HepG2 (cell line): Measurements from ENCODE around the gene CCNQ. TPM values are rescaled to one million over a fixed set of nuclear protein-coding genes. Genes with fewer than 3 reads are reported as not detected.

Experiments used
- ATAC-seq: fragments of 200-7000 bp; cut with Tn5 transposase; 3 replicates; pipeline ENCODE4 v1.9.1; 2020; ENCODE audit warnings: mild to moderate bottlenecking, moderate library complexity
- BruUV-seq: library from RNA; stranded (reverse); fragments of 400-500 nt; replicated peaks from 2 replicates; lab custom pipeline; 2021; lab: Mats Ljungman, UMichigan
- CTCF ChIA-PET: fragments of 300-600 bp; formaldehyde crosslinking; extraction: SDS; loops from one replicate; lab custom pipeline; 2021; ENCODE audit warnings: low total read pairs, inconsistent platforms, low intra/inter-chr PET ratio; lab: Yijun Ruan, JAX
- POLR2A ChIA-PET: fragments of 350-600 bp; sonication (Branson Sonifier 250); formaldehyde crosslinking; loops from one replicate; lab custom pipeline; 2020; ENCODE audit warnings: antibody characterized with exemption, inconsistent platforms; lab: Yijun Ruan, JAX
- DNase-seq: peaks from one replicate; pipeline ENCODE4 v3.0.0-alpha.2; 2015; ENCODE audit warnings: low spot score
- FAIRE-seq: peaks from 3 replicates; lab custom pipeline; 2011; peaks lifted over from hg19 to GRCh38; lab: Jason Lieb, UNC
- H2AFZ ChIP-seq: one replicate; pipeline ENCODE4 v1.6.1; 2011; ENCODE audit warnings: low read length, inconsistent platforms
- H3K27ac ChIP-seq: fragments of 300-600 bp; 3 replicates; pipeline ENCODE4 v1.8.0; 2011; ENCODE audit warnings: mixed run types, mild to moderate bottlenecking, mixed read lengths, low read length, inconsistent platforms; ENCODE audit not compliant: insufficient read depth; ENCODE audit errors: extremely low read length
- H3K27me3 ChIP-seq, 2 experiments: fragments of 200-600 bp in 1 of 2; 2 replicates in 1 of 2; 3 replicates in 1 of 2; pipeline versions ENCODE4 v1.6.0 to v1.8.0; 2011; ENCODE audit warnings: low read length in 2 of 2, mild to moderate bottlenecking in 2 of 2, moderate library complexity in 2 of 2, inconsistent platforms in 1 of 2; ENCODE audit not compliant: insufficient read depth in 2 of 2, control insufficient read depth in 1 of 2
- H3K36me3 ChIP-seq, 2 experiments: fragments of 200-600 bp in 1 of 2; replicated peaks in 1 of 2; 2 replicates in 1 of 2; 3 replicates in 1 of 2; pipeline versions ENCODE4 v1.5.1 to v1.8.0; 2011; ENCODE audit warnings: low read length in 2 of 2, inconsistent platforms in 1 of 2; ENCODE audit not compliant: insufficient read depth in 2 of 2, control insufficient read depth in 1 of 2
- H3K4me1 ChIP-seq: 2 replicates; pipeline ENCODE4 v1.5.1; 2012; ENCODE audit warnings: low read length, inconsistent platforms; ENCODE audit not compliant: insufficient read depth
- H3K4me2 ChIP-seq: 2 replicates; pipeline ENCODE4 v1.6.0; 2011; ENCODE audit warnings: low read depth, low read length, inconsistent platforms
- H3K4me3 ChIP-seq, 3 experiments: fragments of 200-600 bp in 1 of 3; sonication (generic), shearing (Covaris generic) in 1 of 3; replicated peaks in 1 of 3; 2 replicates each; pipeline ENCODE4 v1.5.1; 2011 to 2016; ENCODE audit warnings: low read length in 3 of 3, inconsistent platforms in 2 of 3, low read depth in 2 of 3, mild to moderate bottlenecking in 2 of 3, control low read depth in 1 of 3, mixed read lengths in 1 of 3; ENCODE audit not compliant: insufficient read depth in 1 of 3
- H3K79me2 ChIP-seq: one replicate; pipeline ENCODE4 v1.6.1; 2011; ENCODE audit warnings: low read length, inconsistent platforms; ENCODE audit not compliant: insufficient read depth
- H3K9ac ChIP-seq: 2 replicates; pipeline ENCODE4 v1.6.0; 2011; ENCODE audit warnings: mild to moderate bottlenecking, low read depth, low read length, inconsistent platforms; ENCODE audit not compliant: insufficient read depth
- H3K9me3 ChIP-seq: 2 replicates; pipeline ENCODE4 v1.5.1; 2012; ENCODE audit warnings: mild to moderate bottlenecking, low read length
- H4K20me1 ChIP-seq: 2 replicates; pipeline ENCODE4 v1.6.0; 2011; ENCODE audit warnings: inconsistent platforms, mild to moderate bottlenecking, low read length, moderate library complexity; ENCODE audit not compliant: insufficient read depth
- HOXA7 ChIP-seq: sonication (generic); formaldehyde crosslinking; IDR thresholded peaks from 2 replicates; pipeline ENCODE4 v1.8.1; 2022; ENCODE audit warnings: mild to moderate bottlenecking, missing genetic modification reagents, moderate library complexity
- MTA1 ChIP-seq: sonication (generic); formaldehyde crosslinking; IDR thresholded peaks from 2 replicates; pipeline ENCODE4 v1.4.0; 2020; ENCODE audit warnings: missing genetic modification reagents, mild to moderate bottlenecking, borderline replicate concordance
- MTF2 ChIP-seq: sonication (generic); formaldehyde crosslinking; IDR thresholded peaks from 2 replicates; pipeline ENCODE4 v1.5.0; 2020; ENCODE audit warnings: missing genetic modification reagents, borderline replicate concordance
- PCBP1 ChIP-seq: fragments of 200-400 bp; formaldehyde crosslinking; IDR thresholded peaks from 2 replicates; pipeline ENCODE4 v1.6.1; 2017; ENCODE audit warnings: mild to moderate bottlenecking, low read depth, low read length, borderline replicate concordance
- SP2 ChIP-seq: sonication (generic); formaldehyde crosslinking; IDR thresholded peaks from 2 replicates; pipeline ENCODE4 v1.5.1; 2020; ENCODE audit warnings: mild to moderate bottlenecking, missing genetic modification reagents
- ZFP36 ChIP-seq: fragments of 150-350 bp; IDR thresholded peaks from 2 replicates; pipeline ENCODE4 v1.6.1; 2018; ENCODE audit warnings: borderline replicate concordance, low read length, low read depth; ENCODE audit not compliant: partially characterized antibody
- ZSCAN9 ChIP-seq: IDR thresholded peaks from 2 replicates; pipeline ENCODE4 v1.6.1; 2016; ENCODE audit warnings: borderline replicate concordance
- WGBS: methylation state at CpG from one replicate; pipeline ENCODE4 v1.1.6; 2017; ENCODE audit warnings: low lambda C conversion rate; 5-methylcytosine and 5-hydroxymethylcytosine counted together
- in situ Hi-C: cut with HindIII; loops from 2 replicates; pipeline ENCODE4 v1.10.0; 2017; ENCODE audit warnings: low pct_unique_long_range_greater_than_20kb; ENCODE audit not compliant: extremely low pct_ligation_motif_present
- intact Hi-C: fragments of 100-400 bp; cut with micrococcal nuclease; formaldehyde crosslinking; loops from one replicate; pipeline ENCODE4 v1.10.0; 2022; ENCODE audit not compliant: unreplicated experiment
- polyA plus RNA-seq, 8 experiments: library from polyadenylated mRNA; depleted of rRNA in 3 of 8; stranded (reverse) in 7 of 8; unstranded in 1 of 8; fragments of >200 nt; fragmentation: Illumina TruSeq in 4 of 8; extraction: Trizol in 4 of 8; gene quantifications; 2 replicates each; pipeline versions ENCODE4 v1.2.1 to v1.2.3, GENCODE V29; 2011 to 2016; ENCODE audit warnings: low read depth in 4 of 8, missing spikeins in 1 of 8, mixed read lengths in 1 of 8; ENCODE audit not compliant: insufficient read depth in 1 of 8
- total RNA-seq, 5 experiments: library from RNA; depleted of rRNA; stranded (reverse); fragments of >200 nt; fragmentation: Illumina TruSeq; extraction: Trizol; gene quantifications; 2 replicates each; pipeline ENCODE4 v1.2.3, GENCODE V29; 2016; ENCODE audit warnings: low read depth in 1 of 5
- TF ChIP-seq, protein P1 (sequence below): sonication (generic); formaldehyde crosslinking; IDR thresholded peaks from 2 replicates; pipeline ENCODE4 v1.5.1; 2020; ENCODE audit warnings: mild to moderate bottlenecking, missing genetic modification reagents, borderline replicate concordance
- TF ChIP-seq, protein P2 (sequence below): sonication (generic); formaldehyde crosslinking; IDR thresholded peaks from 2 replicates; pipeline ENCODE4 v1.8.1; 2023; ENCODE audit warnings: missing genetic modification reagents, inconsistent platforms, borderline replicate concordance

CCNQ gene
- total and polyA plus RNA-seq, 2 of the 13 experiments (the other 11 are each of a cell fraction or from before 2014, with no cell fraction given), result 15.0 to 25.5 TPM

GRCh38 chrX:153560466-153560865 is 38.5 kb downstream of the CCNQ start:
- in situ Hi-C loops, result loop anchor here (5.0 kb wide), 1 partner anchor 47 kb away; no protein-coding TSS in a partner anchor

More at GRCh38 chrX:153560466-153560865, 38.5 kb downstream of the CCNQ start:
- DNase-seq (no peak), FAIRE-seq (no peak)
- ChIA-PET POLR2A (no interaction called here), CTCF (no interaction called here)
- Histone ChIP-seq H3K79me2 (no peaks in the 10 kb centered on the region), H3K9me3 (no peaks in the 10 kb centered on the region), H3K27ac (no peak overlapping the region), H3K4me2 (no peak overlapping the region), H2AFZ (no peak overlapping the region), H3K27me3 (peaks cover 0 to 30% of the 10 kb centered on the region in 2 experiments; a peak in 2 of 5 replicates), H4K20me1 (no peaks in the 10 kb centered on the region), H3K4me1 (peaks cover 6% of the 10 kb centered on the region), H3K36me3 (no peaks in the 10 kb centered on the region), H3K4me3 (no peak overlapping the region)
- intact Hi-C loops, result no loop called here
- 80% methylated on average over 1 of the region's 22 CpGs for WGBS
- no TSS peak for BruUV-seq
- no peak for TF ChIP-seq ZFP36
- no peak for TF ChIP-seq SP2 (CRISPR knock-in tag)
- TF ChIP-seq PCBP1, result no peak
- TF ChIP-seq, protein P1, sequence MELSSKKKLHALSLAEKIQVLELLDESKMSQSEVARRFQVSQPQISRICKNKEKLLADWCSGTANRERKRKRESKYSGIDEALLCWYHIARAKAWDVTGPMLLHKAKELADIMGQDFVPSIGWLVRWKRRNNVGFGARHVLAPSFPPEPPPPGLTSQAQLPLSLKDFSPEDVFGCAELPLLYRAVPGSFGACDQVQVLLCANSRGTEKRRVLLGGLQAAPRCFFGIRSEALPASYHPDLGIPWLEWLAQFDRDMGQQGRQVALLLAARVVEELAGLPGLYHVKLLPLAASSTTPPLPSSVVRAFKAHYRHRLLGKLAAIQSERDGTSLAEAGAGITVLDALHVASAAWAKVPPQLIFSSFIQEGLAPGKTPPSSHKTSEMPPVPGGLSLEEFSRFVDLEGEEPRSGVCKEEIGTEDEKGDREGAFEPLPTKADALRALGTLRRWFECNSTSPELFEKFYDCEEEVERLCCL, result no peak
- TF ChIP-seq MTF2 (CRISPR knock-in tag), result no peak
- TF ChIP-seq, protein P2, sequence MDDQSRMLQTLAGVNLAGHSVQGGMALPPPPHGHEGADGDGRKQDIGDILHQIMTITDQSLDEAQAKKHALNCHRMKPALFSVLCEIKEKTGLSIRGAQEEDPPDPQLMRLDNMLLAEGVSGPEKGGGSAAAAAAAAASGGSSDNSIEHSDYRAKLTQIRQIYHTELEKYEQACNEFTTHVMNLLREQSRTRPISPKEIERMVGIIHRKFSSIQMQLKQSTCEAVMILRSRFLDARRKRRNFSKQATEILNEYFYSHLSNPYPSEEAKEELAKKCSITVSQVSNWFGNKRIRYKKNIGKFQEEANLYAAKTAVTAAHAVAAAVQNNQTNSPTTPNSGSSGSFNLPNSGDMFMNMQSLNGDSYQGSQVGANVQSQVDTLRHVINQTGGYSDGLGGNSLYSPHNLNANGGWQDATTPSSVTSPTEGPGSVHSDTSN (CRISPR knock-in tag), result no peak
- TF ChIP-seq MTA1 (CRISPR knock-in tag), result no peak
- TF ChIP-seq ZSCAN9 (CRISPR knock-in tag), result no peak
- no peak for TF ChIP-seq HOXA7 (CRISPR knock-in tag)
- TF ChIP-seq, all 625 proteins: peak for 0
- H3K9ac ChIP-seq, result no peak overlapping the region
- ATAC-seq, result no peak
